COLO668 (cell line): ENCODE data around the gene EDAR.

Experiments used
- DNase-seq: peaks from one replicate; lab custom pipeline; 2025; ENCODE audit not compliant: unreplicated experiment; lab: John Stamatoyannopoulos, UW

The EDAR gene

DNA sequence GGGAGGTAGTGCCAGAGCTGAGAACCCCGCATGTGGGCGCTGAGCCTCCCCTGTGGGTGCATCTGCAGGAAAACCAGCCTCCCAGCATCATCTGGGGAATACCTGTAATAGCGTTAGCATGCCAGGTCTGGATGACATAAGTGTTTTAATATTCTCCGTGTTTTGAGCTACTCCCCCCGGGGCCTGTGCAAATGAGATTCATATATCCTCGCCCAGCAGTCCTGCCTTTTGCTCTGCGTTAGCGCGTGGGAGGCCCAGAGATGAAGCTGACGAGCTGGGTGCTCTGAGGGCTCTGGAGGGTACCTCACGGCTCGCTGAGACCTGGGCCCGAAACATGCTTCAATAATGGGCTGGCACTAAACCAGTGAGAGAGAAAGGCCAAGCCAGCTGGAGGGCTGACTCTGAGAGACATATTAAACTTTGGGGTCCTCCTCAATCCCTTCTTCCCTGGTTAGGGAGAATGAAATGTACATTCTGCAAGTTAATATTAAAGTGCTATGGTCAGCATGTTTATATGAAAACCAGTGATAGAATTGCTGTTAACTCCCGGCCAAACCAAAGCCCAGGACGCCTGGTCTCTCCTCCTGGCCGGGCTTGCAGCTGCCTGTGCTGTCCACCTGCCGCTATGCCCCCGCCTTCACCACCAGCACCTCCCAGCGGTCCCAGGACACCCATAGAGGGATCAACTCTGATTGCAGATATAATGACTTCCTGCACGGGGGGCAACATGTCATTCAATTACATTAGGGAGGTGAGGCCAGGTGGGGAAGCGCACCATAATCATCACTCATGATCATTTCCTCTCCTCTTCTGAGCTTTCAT, 77.0 kb downstream of the EDAR start:
- DNase-seq: no peak

DNA sequence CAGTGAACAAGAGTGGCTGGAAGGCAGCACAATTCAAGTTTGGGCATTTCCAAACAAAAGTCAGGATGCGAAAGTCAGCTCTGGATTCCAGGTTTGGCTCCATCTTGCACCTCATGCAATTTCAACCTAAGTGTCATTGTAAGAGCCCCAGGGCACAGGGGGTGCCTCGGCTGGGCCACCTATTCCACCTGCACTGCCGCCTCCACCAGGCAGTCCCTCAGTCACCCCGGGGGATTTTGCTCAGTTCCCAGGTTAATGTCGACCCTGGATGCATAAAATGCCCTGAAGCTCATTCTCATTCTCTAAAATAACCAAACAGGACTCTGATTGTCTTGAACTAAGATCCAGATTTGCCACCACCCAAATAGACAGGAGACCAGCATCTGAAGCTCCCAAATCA, 77.6 kb downstream of the EDAR start:
- DNase-seq: no peak

GRCh38 chr2:108910541-108911396, 78.3 kb downstream of the EDAR start:
- no peak for DNase-seq

DNA sequence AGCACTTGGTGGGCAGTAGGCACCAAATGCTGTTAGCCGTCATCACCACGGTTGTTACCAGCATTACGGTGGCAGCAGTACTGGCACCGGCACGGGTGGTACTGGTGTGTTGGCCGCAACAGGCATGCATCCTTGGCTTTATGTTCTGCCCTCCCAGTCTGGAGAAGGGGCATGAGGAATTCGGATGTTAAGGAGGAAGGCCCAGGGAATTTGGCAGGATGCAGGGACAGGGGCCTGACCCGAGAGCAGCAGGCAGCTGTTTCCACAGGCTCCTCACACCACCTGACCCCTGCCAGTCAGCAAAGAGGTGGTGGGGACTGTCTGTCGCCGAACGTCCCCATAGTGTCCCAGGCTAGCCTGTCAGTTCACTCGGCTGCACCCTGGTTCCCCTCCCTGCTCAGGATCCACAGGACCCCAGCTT, 79.0 kb downstream of the EDAR start:
- DNase-seq: no peak

DNA sequence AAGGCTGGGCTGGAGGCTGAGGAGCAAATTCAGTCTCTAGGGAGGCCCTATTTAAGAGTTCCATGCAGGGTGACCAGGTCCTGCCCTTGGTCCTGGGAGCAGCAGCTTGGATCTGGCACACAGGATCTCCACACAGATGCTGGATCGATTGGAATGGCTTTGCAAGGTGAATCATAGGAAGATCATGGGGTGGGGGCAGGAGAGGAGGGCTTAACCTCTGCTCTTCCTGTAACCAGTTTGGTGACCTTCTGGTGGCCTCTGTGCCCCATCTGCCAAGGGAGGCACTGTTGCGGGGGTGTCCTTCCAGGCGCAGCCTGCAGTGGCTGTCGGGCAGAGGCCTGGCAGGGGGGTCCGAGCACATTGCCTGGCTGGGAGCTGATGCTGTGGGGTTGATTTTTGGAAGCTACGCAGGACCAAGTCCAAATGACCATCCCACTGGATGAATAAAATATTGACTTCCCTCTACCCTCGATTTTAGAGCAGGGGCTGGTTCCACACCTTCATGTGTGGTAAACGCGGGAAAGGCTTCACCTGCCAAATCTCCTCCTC, 79.7 kb downstream of the EDAR start:
- DNase-seq: no peak

DNA sequence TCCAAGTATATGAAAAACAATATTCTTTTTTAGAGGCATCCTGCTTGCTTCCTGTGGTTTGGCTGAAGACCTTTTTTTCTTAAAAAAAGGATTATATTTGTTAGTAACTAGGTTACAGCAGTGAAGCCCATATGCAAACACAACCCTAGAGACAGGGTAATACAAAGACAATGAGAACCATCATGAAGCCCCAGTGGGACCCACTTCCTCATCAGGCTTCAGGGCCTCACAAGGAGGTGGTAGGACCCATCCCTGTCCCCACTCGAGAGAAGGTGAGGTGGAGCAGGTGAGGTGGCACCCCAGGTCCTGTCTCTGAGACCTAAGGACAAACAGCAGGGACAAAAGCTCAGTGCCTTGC, 80.3 kb downstream of the EDAR start:
- DNase-seq: no peak

DNA sequence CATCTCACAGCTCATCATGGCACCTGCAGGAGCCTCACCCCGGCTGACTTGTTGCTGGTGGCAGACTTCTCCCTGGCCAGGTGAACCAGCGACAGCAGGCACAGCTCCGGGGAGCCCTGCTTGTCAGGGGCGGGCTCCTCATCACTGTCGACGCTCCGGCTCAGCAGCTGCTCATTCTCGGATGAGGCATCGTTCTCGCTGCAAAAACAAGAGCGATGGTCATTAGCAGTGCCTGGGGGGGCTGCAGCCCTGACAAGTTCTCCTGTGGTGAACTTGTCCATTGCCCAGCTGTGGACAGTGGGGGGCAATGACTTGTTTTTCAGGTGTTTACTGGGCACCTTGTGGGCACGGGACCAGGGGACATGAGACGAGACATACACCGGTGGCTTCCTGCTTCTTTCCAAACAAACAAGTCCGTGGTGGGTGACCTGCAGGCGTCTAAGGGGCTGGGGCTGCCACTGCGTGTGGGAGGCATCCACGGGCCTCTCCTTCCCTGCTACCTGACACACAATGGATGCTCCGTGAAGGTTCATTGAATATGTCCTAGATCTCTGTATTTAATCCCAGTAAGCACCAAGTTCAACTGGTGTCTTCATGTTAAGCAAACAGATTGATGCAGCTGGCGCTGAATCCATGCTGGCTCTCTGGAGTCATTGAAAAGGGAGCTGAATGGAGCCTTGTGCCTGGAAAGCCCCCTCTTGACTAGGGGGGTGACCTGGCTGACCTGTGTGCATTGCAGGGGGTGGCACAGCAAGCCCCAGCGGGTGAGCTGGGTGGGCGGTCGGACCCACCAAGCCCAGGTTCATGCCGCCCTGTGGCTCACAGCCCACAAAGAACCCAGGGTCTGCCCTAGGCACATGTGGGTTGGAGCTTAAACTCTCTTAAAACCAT, 81.0 kb downstream of the EDAR start:
- no peak for DNase-seq

GRCh38 chr2:108906403-108907077, 82.5 kb downstream of the EDAR start:
- DNase-seq: no peak

- no peak for DNase-seq
Observed at GRCh38 chr2:108905906-108906305, 83.1 kb downstream of the EDAR start.

- DNase-seq: no peak
Observed at GRCh38 chr2:108905176-108905575, 83.8 kb downstream of the EDAR start.

GRCh38 chr2:108904680-108905079, 84.3 kb downstream of the EDAR start:
- DNase-seq: no peak

GRCh38 chr2:108898315-108899082, 90.5 kb downstream of the EDAR start:
- DNase-seq: no peak

- no peak for DNase-seq
Observed at GRCh38 chr2:108896741-108897140, 92.3 kb downstream of the EDAR start.

DNA sequence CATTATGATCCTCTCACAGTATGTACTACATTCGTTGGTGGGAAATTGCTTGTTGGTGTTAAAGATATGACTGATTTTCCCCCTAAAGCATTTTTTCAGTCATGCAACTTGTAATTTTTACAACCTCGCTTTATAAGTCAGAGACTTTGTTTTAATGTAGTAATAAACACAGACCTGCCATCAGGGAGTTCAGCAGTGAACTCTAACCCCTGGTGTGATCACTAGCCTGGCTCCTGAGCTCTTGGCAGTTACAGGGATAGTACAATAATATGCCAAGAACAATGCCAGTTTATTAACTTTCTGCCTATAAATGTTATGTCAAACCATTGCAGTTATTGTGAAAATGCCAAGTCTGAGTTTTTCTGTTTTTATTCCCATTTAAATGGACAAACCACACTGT, 93.8 kb downstream of the EDAR start:
- DNase-seq: no peak

DNA sequence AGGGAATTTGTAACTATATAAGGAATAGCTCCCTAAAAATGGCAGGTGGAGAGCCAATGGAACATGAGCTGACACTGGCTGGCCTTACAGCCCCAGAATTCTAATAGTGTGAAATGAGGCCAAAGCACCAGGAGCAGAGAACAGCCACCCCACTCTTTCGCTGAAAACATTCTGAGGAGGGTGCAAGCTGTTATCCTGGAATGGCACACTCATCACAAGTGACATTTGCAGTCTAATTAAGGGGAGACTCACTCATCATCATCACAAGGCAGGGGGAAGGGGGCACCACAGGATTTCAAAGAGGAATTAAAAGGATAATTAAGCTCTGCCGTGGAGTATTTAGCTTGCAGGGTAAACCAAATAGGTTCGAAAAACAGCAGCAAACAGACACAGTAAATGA, 94.3 kb downstream of the EDAR start:
- no peak for DNase-seq

GRCh38 chr2:108893277-108893676, 95.7 kb downstream of the EDAR start:
- no peak for DNase-seq

- DNase-seq: no peak
Observed at GRCh38 chr2:108889907-108890306, 99.1 kb downstream of the EDAR start.

DNA sequence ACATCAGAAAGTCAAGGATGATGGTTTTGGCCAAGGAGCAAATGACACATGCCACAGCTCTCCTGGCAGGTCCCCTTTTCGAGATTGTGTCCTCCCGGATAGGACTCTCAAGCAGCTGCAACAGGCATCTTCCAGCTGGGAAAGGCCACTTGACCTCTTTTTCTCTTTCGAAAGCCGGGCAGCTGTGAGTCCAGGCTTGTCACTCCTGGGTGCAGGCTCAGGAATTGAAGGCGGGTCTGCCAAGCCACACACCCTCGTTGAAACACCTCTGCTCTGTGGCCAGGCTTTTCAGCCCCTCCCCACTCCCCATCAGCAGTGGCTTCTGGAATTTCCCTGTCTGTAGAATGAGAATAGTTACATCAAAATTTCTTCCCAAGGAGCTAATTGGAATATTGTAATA, 104.4 kb downstream of the EDAR start:
- no peak for DNase-seq

DNA sequence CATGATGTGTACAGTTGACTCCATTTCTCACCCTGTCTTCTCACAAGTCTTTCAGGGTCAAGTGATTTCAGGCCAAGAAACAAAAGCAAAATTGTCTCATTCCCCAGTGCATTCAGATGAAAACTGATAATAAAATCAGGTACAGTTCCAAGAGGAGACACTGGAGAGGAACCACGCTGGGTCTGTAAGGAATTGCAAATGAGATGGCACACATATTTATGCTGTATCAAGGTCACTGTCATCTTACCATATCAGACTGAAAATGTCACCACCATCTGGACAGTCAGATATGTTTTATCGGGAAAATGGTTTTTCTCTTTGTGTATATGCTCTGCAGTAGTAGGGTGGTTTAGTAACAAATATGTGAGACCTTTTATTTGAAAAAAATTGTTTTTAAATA, 110.7 kb downstream of the EDAR start:
- no peak for DNase-seq

DNA sequence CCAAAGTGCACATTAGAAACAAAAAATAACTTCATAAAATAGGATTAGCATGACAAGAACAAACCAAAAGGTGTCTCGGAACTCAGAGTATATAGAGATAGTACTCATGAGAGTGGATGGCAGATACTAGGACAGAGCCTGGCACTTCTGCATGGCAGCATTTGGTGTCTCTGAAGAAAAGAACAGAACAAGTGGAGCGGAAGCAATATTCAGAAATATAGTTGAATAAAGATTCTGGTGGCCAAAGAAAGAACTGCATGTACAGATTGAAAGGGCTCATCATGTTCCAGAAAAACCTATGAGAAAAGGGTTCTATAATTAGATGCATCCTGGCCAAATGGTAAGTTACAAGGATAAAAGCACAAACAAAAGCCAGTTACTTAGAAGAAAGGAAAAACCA, 111.5 kb downstream of the EDAR start:
- no peak for DNase-seq
